ENCODE data around the gene NT5C2.

DNA sequence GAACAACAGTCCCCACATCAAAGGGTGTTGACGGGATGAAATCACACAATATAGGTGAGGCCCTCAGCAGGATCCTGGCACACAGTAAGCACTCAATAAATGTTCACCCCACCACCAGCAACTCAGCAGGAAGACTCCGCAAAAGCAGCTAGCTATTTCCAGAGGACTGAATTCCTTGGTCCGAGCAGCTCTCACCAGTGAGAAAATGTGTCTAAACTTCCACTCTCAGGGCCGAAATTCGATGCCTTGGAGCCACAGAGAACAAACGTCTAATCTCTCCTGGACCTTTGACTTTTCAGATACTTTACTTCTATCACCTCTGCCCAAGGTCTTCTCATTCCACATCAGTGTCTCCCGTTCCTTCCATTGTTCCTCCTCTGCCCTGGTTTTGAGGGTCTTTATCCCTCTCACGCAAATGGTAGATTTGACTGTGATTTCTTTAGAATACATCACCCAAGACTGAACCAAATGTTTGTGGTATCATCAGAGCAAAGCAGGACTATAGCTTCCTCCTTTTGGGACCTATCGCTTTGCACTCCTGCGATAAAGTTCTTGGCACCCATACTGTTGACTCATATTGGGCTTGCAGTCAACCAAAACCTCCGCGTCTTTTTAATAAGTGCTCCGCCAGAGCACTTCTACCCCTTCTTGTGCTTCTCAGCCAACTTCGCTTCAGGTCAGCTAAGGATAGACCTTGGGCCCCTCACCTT is 903 bp upstream of the NT5C2 start:
- TF ChIP-seq, protein P1, sequence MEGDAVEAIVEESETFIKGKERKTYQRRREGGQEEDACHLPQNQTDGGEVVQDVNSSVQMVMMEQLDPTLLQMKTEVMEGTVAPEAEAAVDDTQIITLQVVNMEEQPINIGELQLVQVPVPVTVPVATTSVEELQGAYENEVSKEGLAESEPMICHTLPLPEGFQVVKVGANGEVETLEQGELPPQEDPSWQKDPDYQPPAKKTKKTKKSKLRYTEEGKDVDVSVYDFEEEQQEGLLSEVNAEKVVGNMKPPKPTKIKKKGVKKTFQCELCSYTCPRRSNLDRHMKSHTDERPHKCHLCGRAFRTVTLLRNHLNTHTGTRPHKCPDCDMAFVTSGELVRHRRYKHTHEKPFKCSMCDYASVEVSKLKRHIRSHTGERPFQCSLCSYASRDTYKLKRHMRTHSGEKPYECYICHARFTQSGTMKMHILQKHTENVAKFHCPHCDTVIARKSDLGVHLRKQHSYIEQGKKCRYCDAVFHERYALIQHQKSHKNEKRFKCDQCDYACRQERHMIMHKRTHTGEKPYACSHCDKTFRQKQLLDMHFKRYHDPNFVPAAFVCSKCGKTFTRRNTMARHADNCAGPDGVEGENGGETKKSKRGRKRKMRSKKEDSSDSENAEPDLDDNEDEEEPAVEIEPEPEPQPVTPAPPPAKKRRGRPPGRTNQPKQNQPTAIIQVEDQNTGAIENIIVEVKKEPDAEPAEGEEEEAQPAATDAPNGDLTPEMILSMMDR (IDR thresholded peaks at IDR 0.05): no peak
- no peak for TF ChIP-seq POLR2A (IDR thresholded peaks at IDR 0.05)
